ENCODE results near the gene RCVRN. TPM values are rescaled to one million over a fixed set of nuclear protein-coding genes. Genes with fewer than 3 reads are reported as not detected.

Gene RCVRN
- total and polyA plus RNA-seq, 9 of the 15 experiments (the other 6 are each of a cell fraction or from before 2014, with no cell fraction given), result not detected

DNA sequence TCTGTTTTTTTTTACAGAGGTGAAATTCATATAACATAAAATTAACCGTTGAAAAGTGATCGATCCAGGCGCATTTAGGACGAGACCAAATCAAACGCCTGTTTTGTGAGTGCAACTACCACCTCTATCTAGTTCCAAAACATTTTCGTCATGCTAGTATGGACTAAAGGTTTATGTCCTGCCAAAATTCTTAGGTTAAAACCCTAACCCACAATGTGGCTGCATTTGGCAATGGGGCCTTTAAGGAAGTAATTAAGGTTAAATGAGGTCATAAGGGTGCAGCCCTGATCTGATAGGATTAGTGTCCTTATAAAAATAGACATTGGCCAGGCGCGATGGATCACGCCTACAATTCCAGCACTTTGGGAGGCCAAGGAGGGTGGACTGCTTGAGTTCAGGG, 32.8 kb upstream of the RCVRN start:
- FAIRE-seq, result no peak
- H3K4me3 ChIP-seq, result no peak overlapping the region
- no peak for TF ChIP-seq TRIM24 (IDR thresholded peaks at IDR 0.05)
- no peak for TF ChIP-seq NFYB (IDR thresholded peaks at IDR 0.05; ENCODE audit: extremely low read depth, insufficient read length)
- TF ChIP-seq RAD51 (IDR thresholded peaks at IDR 0.05; ENCODE audit: borderline replicate concordance, low read depth), result no peak
- no peak for TF ChIP-seq MTF1 (CRISPR knock-in tag; IDR thresholded peaks at IDR 0.05; ENCODE audit: borderline replicate concordance)
- no peak for TF ChIP-seq ARID1B (IDR thresholded peaks at IDR 0.05)
- no peak for TF ChIP-seq CAMTA2 (CRISPR knock-in tag; conservative IDR thresholded peaks at IDR 0.05)
- no peak for TF ChIP-seq RHOXF2B (CRISPR knock-in tag; conservative IDR thresholded peaks at IDR 0.05)
- TF ChIP-seq MYC (IDR thresholded peaks at IDR 0.05; ENCODE audit: low read depth, low read length), result no peak
- no peak for TF ChIP-seq MYC (CRISPR knock-in tag; IDR thresholded peaks at IDR 0.05; ENCODE audit: borderline replicate concordance, low read depth)
- no peak for TF ChIP-seq ZBTB8A (IDR thresholded peaks at IDR 0.05; ENCODE audit: partially characterized antibody)
- TF ChIP-seq CLOCK (CRISPR knock-in tag; IDR thresholded peaks at IDR 0.05; ENCODE audit: borderline replicate concordance), result no peak
- TF ChIP-seq MAX (CRISPR knock-in tag; IDR thresholded peaks at IDR 0.05), result no peak
- no peak for TF ChIP-seq GABPA (tag; conservative IDR thresholded peaks at IDR 0.05; ENCODE audit: low read depth)
- TF ChIP-seq ATF3 (IDR thresholded peaks at IDR 0.05), result no peak
- no peak for TF ChIP-seq ATF3 (CRISPR knock-in tag; conservative IDR thresholded peaks at IDR 0.05)
- no peak for TF ChIP-seq MCM3 (IDR thresholded peaks at IDR 0.05)
- TF ChIP-seq USF2 (CRISPR knock-in tag; IDR thresholded peaks at IDR 0.05), result no peak
- no peak for TF ChIP-seq ARHGAP35 (IDR thresholded peaks at IDR 0.05; ENCODE audit: partially characterized antibody)
- no peak for TF ChIP-seq PREB (CRISPR knock-in tag; IDR thresholded peaks at IDR 0.05)
- in situ Hi-C loops (cut with MboI) (no loop called here), intact Hi-C loops (cut with micrococcal nuclease) (no loop called here)
- no peak overlapping the region for H3K27ac ChIP-seq (ENCODE audit: extremely low read depth, low read depth, low read length)
- ATAC-seq, result no peak
- no TSS peak for BruUV-seq (replicated peaks)
- peaks cover 0 to 4% of the 10 kb centered on the region in 2 experiments; a peak in 1 of 5 replicates for H3K27me3 ChIP-seq (ENCODE audit: control insufficient read depth in 2 of 2, insufficient read depth in 2 of 2, low read length in 2 of 2)
- H2AFZ ChIP-seq (ENCODE audit: low read depth, low read length), result no peak overlapping the region
- no peak for DNase-seq (ENCODE audit: extremely low read depth in 1 of 4, low spot score in 3 of 4)
- WGBS (ENCODE audit: insufficient coverage, low coverage, missing lambda C conversion rate), result 3% methylated on average over 9 of the region's 9 CpGs
- no peak overlapping the region for H3K4me2 ChIP-seq (ENCODE audit: insufficient read depth, low read length)
- H3K9me3 ChIP-seq (replicated peaks; ENCODE audit: control insufficient read depth, insufficient read depth, low read depth, low read length), result no peaks in the 10 kb centered on the region
- no peaks in the 10 kb centered on the region for H3K4me1 ChIP-seq (replicated peaks in 1 of 2; ENCODE audit: control insufficient read depth in 2 of 2, insufficient read depth in 2 of 2, low read length in 2 of 2)
- no peak overlapping the region for H3K9ac ChIP-seq (ENCODE audit: insufficient read depth in 1 of 2, low read depth in 2 of 2, low read length in 2 of 2)
- no peaks in the 10 kb centered on the region for H3K36me3 ChIP-seq (ENCODE audit: control insufficient read depth, insufficient read depth, low read length)
- CTCF ChIA-PET (ENCODE audit: low intra/inter-chr PET ratio), result no interaction called here
- H3K79me2 ChIP-seq (ENCODE audit: control insufficient read depth, insufficient read depth, low read length), result no peaks in the 10 kb centered on the region
- no peaks in the 10 kb centered on the region for H3K9me1 ChIP-seq (ENCODE audit: control insufficient read depth, insufficient read depth, low read length)
- no peaks in the 10 kb centered on the region for H4K20me1 ChIP-seq (replicated peaks; ENCODE audit: control insufficient read depth, insufficient read depth, low read length)
- POLR2A ChIA-PET, result no interaction called here

Data from K562 (cell line).